Esophagus squamous epithelium (tissue), 5 donors: ENCODE measurements around the gene CD46. TPM values are rescaled to one million over a fixed set of nuclear protein-coding genes. Genes with fewer than 3 reads are reported as not detected.

Source experiments
- DNase-seq: peaks from one replicate; lab custom pipeline; 2025; lab: John Stamatoyannopoulos, UW
- H3K27ac ChIP-seq, 4 donors: fragments of 200-600 bp; sonication (generic); one replicate each; pipeline ENCODE4 v1.5.1; 2016 to 2019; ENCODE audit warnings: mild to moderate bottlenecking in 1 of 4
- H3K27me3 ChIP-seq, 4 donors: fragments of 200-600 bp; sonication (generic); 1 replicate in 3 of 4; 2 replicates in 1 of 4; pipeline versions ENCODE4 v1.5.1 to v1.6.0; 2017 to 2021; ENCODE audit warnings: antibody characterized with exemption in 1 of 4
- H3K36me3 ChIP-seq, 3 donors: fragments of 200-600 bp; sonication (generic); one replicate each; pipeline ENCODE4 v1.5.1; 2016 to 2019
- H3K4me1 ChIP-seq, 3 donors: fragments of 200-600 bp; sonication (generic); one replicate each; pipeline ENCODE4 v1.5.1; 2017 to 2019
- H3K4me3 ChIP-seq, 4 donors: fragments of 200-600 bp; sonication (generic); 1 replicate in 3 of 4; 2 replicates in 1 of 4; pipeline ENCODE4 v1.5.1; 2016 to 2019; ENCODE audit warnings: mild to moderate bottlenecking in 2 of 4, moderate library complexity in 1 of 4
- H3K9me3 ChIP-seq, 3 donors: fragments of 200-600 bp; sonication (generic); one replicate each; pipeline ENCODE4 v1.5.1; 2016 to 2019
- POLR2A ChIP-seq, 4 donors: fragments of 450-650 bp; IDR thresholded peaks; one replicate each; pipeline ENCODE4 v1.6.1; 2017; ENCODE audit warnings: antibody characterized with exemption in 4 of 4, mild to moderate bottlenecking in 4 of 4, moderate library complexity in 3 of 4
- WGBS, 2 donors: methylation state at CpG; one replicate each; pipeline ENCODE4 v1.1.5; 2018; 5-methylcytosine and 5-hydroxymethylcytosine counted together
- intact Hi-C: fragments of 100-400 bp; cut with DNase I; formaldehyde crosslinking; loops from one replicate; pipeline ENCODE4 v1.15.0; 2022
- total RNA-seq, 4 donors: library from RNA; depleted of rRNA; stranded (reverse); fragments of >200 nt; gene quantifications; one replicate each; pipeline ENCODE4 v1.1.0, GENCODE V29; 2016
- TF ChIP-seq, protein P1 (sequence below), 6 experiments: fragments of 450-650 bp in 4 of 6; fragments of 200-600 bp in 2 of 6; sonication (generic) in 2 of 6; IDR thresholded peaks; one replicate each; pipeline ENCODE4 v1.5.1; 2016 to 2019; ENCODE audit warnings: antibody characterized with exemption in 6 of 6, mild to moderate bottlenecking in 4 of 6, moderate library complexity in 4 of 6
- donor health status: DM: yes; HTN: yes; CAD: no.

Gene CD46
- total RNA-seq, 4 donors from 2014 or later: 131 to 191 (median 157) TPM

DNA sequence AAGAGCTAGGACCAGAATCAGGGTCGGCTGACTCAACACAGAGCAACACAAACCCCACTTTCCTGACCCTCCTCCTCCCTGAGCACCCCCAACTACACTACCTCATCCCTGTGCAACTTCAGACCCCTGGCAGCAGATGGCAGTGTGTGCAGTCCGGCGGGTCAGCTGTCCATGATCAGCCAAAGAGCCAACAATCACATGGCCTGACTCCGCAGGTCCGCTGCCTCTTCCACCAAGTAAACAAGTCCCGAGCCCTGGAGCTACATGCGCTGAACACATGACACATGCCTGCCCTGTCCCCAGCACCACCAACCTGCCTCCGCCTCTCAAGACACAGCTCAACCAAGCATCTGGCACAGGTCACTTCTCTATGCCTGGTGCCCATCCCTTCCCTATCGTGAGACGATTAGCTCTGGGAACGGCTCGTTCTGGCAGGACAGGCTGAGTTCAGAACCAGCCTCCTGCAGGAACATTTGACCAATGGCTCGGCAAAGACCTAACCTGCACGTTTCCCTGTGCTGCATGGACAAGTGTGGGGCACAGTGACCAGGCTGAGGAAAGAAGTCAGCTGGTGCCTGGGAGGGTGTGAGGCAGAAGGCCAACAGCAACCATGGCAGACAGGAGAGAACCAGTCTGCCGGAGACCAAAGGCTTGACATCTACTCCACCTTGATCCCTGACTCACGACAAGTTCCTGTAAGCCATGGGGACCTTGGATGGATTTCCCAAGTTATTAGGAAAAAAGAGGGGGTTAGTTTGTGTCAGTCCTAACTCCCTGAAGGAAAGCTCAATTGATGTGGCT lies 60.3 kb downstream of the CD46 start:
- TF ChIP-seq, protein P1, sequence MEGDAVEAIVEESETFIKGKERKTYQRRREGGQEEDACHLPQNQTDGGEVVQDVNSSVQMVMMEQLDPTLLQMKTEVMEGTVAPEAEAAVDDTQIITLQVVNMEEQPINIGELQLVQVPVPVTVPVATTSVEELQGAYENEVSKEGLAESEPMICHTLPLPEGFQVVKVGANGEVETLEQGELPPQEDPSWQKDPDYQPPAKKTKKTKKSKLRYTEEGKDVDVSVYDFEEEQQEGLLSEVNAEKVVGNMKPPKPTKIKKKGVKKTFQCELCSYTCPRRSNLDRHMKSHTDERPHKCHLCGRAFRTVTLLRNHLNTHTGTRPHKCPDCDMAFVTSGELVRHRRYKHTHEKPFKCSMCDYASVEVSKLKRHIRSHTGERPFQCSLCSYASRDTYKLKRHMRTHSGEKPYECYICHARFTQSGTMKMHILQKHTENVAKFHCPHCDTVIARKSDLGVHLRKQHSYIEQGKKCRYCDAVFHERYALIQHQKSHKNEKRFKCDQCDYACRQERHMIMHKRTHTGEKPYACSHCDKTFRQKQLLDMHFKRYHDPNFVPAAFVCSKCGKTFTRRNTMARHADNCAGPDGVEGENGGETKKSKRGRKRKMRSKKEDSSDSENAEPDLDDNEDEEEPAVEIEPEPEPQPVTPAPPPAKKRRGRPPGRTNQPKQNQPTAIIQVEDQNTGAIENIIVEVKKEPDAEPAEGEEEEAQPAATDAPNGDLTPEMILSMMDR (IDR thresholded peaks at IDR 0.05): peak in 5 of 6 experiments; percentile 14 to 50 (median 32)
- no peak for TF ChIP-seq POLR2A (IDR thresholded peaks at IDR 0.05)
- H3K9me3 ChIP-seq: no peaks in the 10 kb centered on the region
- 37 to 77% methylated on average over 3 of the region's 16 CpGs for WGBS, 2 donors
- H3K4me1 ChIP-seq: peaks cover 54 to 100% (median 90%) of the 10 kb centered on the region in 3 donors
- H3K4me3 ChIP-seq: peak overlapping the region in 2 of 4 donors; percentile 16 to 45
- H3K27me3 ChIP-seq: no peaks in the 10 kb centered on the region
- H3K27ac ChIP-seq: peak overlapping the region; percentile 11 to 90 (median 68)
- no peak for DNase-seq
- intact Hi-C loops: no loop called here
- peaks cover 24 to 100% (median 36%) of the 10 kb centered on the region in 3 donors for H3K36me3 ChIP-seq

DNA sequence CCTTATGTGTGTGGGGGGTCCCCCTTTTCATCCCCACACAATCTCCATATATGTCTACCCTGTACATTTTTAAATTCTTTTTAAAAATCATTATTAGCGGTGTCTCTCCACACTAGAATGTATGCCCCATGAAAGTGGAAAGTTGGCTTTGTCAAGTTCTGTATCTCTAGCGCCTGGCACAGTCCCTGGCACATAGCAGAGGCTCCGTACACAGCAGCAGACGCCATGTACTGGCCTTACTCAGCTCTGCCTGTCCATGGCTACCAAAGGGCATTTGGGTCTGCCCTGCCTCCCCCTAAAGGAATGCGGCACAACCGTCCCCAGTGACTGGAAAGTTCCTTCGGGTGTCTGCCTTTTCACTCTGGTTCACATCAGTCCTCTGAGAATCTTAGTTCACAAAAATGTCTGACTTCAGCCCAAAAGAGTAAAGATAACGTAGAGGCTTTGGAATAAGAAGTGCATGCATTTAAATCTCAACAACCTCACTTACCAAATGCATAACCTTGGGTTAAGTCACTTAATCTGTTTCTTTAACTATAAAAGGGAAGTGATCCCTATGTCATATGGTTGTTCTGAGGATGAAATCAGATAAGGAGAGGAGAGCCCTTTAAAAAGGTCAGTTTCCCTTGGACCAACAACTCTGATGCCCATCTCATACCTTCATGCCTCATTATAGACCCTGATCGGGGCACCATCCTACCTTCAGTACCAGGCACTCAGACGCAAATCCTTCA lies 61.1 kb downstream of the CD46 start:
- intact Hi-C loops: no loop called here
- H3K27ac ChIP-seq: peak overlapping the region in 3 of 4 donors; percentile 64 to 90 (median 72)
- H3K36me3 ChIP-seq: peaks cover 25 to 100% (median 44%) of the 10 kb centered on the region in 3 donors
- no peaks in the 10 kb centered on the region for H3K27me3 ChIP-seq
- WGBS, 2 donors: 78 to 81% methylated on average over 8 of the region's 10 CpGs
- peaks cover 47 to 100% (median 89%) of the 10 kb centered on the region in 3 donors for H3K4me1 ChIP-seq
- peak overlapping the region in 1 of 4 donors; percentile 45 for H3K4me3 ChIP-seq
- no peak for DNase-seq
- no peaks in the 10 kb centered on the region for H3K9me3 ChIP-seq
- TF ChIP-seq, protein P1 (IDR thresholded peaks at IDR 0.05): no peak
- no peak for TF ChIP-seq POLR2A (IDR thresholded peaks at IDR 0.05)

DNA sequence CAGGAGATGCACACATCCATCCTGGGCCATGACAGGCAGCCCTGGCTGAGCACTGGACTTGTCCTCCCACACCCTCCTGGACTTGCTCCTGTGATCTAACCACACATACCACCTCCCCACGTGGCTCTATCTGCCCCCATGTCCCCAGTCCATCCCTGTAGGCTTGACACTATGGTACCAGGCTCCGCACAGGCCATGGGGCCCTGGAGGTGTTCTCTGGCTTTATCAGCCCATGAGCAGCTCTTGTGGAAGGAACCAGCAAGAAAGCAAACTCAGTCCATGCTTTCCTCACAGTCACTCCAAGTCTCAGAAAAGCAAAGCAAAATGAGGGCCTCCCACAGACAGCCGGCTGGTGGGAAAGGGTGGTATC lies 61.6 kb downstream of the CD46 start:
- H3K36me3 ChIP-seq: peaks cover 25 to 100% (median 44%) of the 10 kb centered on the region in 3 donors
- TF ChIP-seq POLR2A (IDR thresholded peaks at IDR 0.05): no peak
- TF ChIP-seq, protein P1 (IDR thresholded peaks at IDR 0.05): no peak
- H3K27me3 ChIP-seq: no peaks in the 10 kb centered on the region
- peak overlapping the region in 1 of 4 donors; percentile 45 for H3K4me3 ChIP-seq
- no peak for DNase-seq
- intact Hi-C loops: no loop called here
- H3K9me3 ChIP-seq: no peaks in the 10 kb centered on the region
- WGBS, 2 donors: 79 to 93% methylated on average over 3 of the region's 3 CpGs
- peak overlapping the region in 3 of 4 donors; percentile 64 to 90 (median 72) for H3K27ac ChIP-seq
- peaks cover 47 to 100% (median 85%) of the 10 kb centered on the region in 3 donors for H3K4me1 ChIP-seq

DNA sequence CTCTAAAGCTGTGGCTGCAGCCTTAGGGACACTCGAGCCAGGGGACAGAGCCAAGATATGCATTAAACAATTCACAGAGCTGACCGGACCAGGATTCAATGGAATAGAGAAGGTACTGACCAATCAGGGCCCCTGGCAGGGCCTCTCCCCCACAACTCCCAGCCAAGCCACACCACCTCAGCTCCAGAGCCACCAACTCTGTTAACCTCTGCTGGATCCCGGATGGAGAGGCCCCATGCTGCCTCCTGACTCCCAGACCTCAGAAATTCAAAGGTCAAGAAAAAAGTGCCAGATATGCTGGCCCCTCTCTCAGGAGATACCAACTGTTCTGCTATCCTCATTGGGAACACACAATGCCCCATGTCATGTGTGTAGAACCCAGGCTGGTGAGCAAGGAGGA lies 62.1 kb downstream of the CD46 start:
- intact Hi-C loops: no loop called here
- H3K36me3 ChIP-seq: peaks cover 25 to 100% (median 44%) of the 10 kb centered on the region in 3 donors

More for the DNA sequence above, 62.1 kb downstream of the CD46 start:
- WGBS, 2 donors: 70 to 72% methylated on average over 2 to 3 of the region's 3 CpGs
- no peak for TF ChIP-seq POLR2A (IDR thresholded peaks at IDR 0.05)
- TF ChIP-seq, protein P1 (IDR thresholded peaks at IDR 0.05): no peak
- Histone ChIP-seq H3K27ac (peak overlapping the region in 3 of 4 donors; percentile 64 to 90 (median 72)), H3K27me3 (no peaks in the 10 kb centered on the region), H3K4me3 (peak overlapping the region in 1 of 4 donors; percentile 45), H3K9me3 (no peaks in the 10 kb centered on the region), H3K4me1 (peaks cover 45 to 100% (median 83%) of the 10 kb centered on the region in 3 donors)
- DNase-seq: no peak
